ENCODE data around the gene PDS5A.

Gene PDS5A

GRCh38 chr4:39942507-39942906 is 35.2 kb downstream of the PDS5A start:
- no peak for TF ChIP-seq CTCF (IDR thresholded peaks at IDR 0.05)

DNA sequence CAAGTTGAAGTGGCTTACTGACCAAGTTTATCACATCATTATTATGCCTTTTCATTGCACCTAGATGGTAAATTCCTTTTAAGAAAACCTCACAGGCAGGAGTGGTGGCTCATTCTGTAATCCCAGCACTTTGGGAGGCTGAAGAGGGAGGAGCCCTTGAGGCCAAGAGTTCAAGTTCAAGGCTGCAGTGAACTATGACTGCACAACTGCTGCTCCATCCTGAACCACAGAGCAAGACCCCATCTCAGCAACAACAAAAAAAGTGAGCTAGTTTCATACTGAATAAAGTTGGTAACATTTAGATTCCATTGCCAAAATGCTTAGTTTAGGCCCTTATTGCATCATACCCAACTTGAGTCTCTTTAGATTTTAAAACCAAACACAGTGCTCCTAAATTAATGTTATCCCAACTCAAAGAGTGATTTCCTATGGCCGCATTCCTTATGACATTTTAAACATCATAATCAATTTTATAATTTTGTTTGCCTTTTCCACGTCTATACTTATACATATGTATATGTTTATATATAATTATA is 36.0 kb downstream of the PDS5A start:
- TF ChIP-seq CTCF (IDR thresholded peaks at IDR 0.05), result no peak

DNA sequence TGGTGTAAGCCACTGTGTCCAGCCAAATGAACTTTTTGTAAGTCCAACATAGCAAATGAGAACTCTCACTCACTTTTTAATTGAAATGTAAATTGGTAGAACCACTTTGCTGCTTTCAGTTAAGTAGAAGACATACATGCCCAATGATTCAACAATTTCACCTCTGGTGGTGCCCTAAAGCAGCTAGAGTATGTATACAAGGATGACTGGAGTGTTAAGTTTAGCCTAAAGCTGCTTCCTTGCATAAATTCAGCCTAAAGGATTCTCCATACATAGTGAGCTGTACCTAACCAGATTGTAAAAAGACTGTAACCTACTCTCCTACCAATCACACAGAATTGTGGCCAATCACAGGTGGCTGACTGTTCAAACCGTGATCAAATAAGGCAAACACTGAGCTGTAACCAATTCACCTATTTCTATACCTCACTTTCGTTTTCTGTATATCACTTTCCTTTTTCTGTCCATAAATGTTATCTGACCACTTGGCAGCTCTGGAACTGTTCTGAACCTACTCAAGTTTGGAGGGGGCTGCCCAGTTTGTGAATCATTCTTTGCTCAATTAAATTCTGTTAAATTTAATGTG is 39.9 kb downstream of the PDS5A start:
- no peak for TF ChIP-seq CTCF (IDR thresholded peaks at IDR 0.05)

GRCh38 chr4:39936565-39937418 is 40.9 kb downstream of the PDS5A start:
- no peak for TF ChIP-seq CTCF (IDR thresholded peaks at IDR 0.05)

GRCh38 chr4:39933671-39934590 is 43.8 kb downstream of the PDS5A start:
- TF ChIP-seq CTCF (IDR thresholded peaks at IDR 0.05), result no peak

DNA sequence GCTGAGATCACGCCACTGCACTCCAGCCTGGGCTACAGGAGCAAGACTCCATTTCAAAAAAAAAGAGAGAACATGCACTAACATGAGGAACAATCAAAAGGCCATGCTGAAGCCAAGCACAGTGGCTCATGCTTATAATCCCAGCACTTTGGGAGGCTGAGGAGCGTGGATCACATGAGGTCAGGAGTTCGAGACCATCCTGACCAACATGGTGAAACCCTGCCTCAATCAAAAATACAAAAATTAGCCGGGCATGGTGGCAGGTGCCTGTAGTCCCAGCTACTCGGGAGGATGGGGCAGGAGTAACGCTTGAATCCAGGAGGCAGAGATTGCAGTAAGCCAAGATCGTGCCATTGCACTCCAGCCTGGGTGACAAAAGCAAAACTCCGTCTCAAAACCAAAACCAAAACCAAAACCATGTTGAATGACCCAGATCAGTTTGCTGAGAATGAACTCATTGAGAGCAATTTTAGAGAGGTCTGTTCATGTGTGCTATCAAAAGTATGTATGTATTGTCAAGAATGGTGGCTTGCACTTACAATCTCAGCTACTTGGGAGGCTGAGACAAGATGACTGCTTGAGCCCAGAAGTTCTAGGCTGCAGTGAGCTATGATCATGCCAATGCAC is 44.8 kb downstream of the PDS5A start:
- TF ChIP-seq CTCF (IDR thresholded peaks at IDR 0.05), result no peak

DNA sequence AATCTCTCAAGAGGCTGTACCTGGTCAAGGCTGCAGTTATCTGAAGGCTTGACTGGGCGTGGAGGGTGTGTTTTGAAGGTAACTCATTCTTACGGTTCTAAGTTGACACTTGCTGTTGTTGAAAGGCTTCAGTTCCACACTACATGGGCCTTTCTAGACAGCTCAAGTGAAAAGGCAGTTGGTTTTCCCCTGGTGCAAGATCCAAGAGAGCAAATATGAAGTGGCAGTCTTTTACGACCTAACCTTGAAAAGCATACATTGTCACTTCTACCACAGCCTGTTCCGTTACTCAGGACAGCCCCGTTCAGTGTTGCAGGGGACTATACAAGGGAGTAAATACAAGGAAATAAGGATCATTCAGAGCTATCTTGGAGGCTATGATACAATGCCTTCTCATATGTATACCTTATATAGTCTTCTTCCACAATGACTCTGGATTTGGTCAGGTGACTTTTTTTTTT is 46.2 kb downstream of the PDS5A start:
- no peak for TF ChIP-seq CTCF (IDR thresholded peaks at IDR 0.05)
